Hematopoietic multipotent progenitor cell treated with erythropoietin and hydrocortisone succinate and interleukin-3 and kit ligand, for 4 days (in vitro differentiated cells): ENCODE results near the gene AATF.
A peak's percentile ranks its signal among the peaks of the same experiment; 100 is the strongest.

ENCODE experiments used
- DNase-seq: peaks from one replicate; pipeline ENCODE4 v3.0.0-alpha.2; 2015

AATF gene

DNA sequence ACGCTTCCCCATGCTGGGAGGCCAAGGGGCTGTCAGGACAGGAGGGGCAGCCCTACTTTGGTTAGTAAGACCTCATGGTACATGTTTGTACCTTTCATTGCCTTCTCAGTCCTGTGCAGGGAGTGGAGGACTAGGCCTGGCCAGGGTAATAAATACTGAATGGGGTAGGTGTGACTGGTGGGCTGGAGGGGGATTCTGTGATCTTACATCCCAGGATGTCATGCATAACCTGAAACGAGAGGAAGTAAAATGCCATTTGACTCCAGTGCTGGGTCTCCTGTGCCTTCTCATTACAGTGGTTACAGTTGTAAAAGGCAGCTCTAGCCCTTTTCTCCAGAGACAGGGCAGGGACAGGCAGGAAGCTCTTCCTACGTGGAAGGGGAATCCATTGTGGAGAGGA, 138.2 kb downstream of the AATF start:
- no peak for DNase-seq

DNA sequence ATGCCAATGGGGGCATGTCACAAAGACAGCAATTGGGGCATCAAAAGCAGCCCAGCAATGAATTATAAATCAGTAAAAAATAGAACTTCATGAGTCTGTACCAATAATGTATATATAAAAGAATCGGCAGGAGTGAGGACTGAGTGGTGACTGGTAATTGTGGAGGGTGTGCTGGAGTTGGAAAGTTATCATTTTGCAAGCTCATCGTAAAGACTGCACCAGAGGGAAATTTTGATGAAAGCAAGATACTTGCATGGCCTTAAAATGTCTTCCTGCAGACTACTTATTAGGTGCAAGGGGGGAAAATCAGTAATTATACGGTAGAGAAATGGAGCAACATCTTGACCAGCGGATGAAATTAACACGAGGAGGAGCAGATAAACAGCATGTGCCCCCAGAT, 138.9 kb downstream of the AATF start:
- no peak for DNase-seq

DNA sequence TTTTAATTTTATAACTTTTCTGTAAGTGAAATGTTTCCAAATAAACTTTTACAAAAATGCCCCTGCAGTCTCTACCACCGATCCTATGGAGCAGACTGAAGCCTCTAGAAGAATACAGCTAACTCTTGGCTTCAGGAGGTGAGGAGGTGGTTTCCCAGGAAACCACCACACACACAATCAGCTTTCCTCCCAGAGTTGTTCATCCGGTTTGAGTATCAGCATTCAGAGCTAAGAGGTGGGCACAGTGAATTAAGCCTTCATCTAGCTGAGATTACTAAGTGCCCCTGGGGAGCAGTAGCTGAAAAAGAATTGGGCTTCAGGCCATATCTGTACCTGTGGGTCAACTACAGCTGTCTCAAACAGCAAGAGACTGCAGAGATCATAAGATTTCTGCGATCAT, 139.7 kb downstream of the AATF start:
- DNase-seq: no peak

DNA sequence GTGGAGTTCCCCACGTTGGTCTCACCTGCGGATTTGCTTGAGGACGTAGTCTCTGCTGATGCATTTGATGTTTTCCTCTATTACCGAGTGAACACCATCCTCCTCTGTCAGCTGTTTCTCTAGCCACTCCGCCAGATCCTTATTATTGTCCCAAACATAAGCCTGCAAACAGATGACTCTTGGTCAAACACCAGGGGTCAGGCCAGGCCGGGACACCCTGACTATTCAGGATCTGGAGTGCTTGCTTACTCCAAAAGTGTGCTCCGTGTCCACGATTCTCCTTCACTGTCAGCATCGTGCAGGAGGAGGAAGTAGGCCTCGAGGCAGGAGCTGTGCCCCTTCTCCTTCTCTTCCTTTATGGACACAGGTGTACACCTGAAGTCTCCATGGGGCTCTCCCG, 140.2 kb downstream of the AATF start:
- no peak for DNase-seq

DNA sequence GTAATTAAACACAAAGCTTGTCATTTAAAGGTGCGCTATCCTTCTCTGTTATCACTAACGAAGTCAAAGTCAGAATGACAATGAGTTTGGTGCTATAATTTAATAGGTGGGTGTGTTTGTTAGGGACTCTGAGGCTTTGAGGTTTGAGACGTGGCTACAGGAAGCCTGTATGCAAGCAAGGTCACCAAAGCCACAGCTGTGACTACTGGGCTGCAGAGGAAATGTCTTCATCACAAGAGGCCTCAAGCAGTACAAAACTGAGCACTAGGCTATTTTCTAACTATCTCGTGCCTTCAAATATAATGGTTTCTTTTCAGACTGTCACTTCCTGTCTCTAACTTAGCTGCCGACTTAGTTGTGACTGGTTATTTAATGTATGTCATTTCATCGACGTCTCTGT, 141.2 kb downstream of the AATF start:
- peak; percentile 89 for DNase-seq

DNA sequence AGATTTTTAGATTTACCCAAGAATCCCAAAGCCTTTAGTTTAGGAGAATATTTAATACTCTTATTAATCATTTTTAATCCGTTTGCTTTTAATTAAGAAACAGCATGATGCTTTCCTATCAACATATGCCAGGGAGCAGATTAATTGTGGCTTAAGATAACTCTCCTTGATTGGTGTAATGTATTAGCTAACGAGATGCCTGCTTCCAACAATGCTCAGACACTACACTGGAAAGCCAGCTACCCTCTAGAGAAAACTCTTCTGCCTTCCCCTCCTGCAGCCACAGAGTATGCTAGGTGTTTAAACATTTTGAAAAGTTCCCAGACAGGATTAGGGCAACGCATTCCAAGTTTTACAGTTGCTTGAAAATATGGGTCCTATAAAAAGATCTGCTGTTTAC, 142.2 kb downstream of the AATF start:
- peak; percentile 14 for DNase-seq

DNA sequence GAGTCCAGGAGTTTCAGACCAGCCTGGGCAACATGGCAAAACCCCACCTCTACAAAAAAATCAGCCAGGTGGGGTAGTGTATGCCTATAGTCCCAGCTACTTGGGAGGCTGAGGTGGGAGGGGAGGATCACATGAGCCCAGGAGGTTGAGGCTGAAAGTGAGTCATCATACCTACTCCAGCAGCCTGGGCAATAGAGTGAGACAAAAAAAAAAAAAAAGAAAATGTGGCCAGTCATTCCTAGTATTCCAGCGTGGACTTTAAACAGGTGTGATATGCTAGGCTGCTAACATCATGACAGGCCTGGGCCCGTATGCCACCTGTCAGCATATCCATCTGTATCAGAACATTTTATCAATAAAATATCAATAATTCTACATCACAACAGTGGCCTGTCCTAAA, 143.3 kb downstream of the AATF start:
- DNase-seq: no peak

DNA sequence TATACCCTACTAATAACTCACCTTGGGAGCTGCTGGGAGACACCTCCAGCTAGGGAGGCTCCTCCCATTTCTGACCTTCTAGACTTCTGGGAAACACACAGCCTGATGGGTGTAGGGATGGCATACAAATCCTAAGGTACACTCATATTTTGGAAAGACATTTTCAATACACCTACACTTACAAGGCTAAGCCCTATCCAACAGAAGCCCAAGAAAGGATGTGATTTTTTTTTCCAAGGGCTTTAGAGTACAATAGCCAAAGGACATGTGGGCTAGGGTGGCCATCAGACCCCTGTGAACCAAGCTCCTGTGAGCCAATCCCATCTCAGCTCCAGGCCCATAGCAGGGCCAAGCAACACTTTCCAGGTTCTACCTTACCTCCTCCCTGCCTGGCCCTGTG, 143.9 kb downstream of the AATF start:
- DNase-seq: no peak

DNA sequence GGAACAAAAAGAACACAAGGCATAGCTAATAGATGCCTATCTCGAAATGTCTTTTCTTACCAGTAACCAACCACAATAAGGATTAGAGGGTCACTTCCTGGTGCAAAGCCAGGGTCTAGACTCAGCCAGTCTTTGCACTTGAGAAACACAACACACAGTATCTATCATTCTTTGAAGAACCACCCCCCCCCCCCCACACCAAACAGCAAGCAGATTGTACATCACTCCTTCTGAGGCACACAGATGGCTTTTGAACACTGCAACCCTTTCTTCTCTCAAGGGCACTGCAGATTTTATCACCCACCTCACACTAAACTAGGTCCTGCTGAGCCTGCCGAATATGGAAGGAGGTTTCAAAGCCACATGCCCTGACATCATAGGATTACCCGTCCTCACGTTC, 145.6 kb downstream of the AATF start:
- peak; percentile 21 for DNase-seq

DNA sequence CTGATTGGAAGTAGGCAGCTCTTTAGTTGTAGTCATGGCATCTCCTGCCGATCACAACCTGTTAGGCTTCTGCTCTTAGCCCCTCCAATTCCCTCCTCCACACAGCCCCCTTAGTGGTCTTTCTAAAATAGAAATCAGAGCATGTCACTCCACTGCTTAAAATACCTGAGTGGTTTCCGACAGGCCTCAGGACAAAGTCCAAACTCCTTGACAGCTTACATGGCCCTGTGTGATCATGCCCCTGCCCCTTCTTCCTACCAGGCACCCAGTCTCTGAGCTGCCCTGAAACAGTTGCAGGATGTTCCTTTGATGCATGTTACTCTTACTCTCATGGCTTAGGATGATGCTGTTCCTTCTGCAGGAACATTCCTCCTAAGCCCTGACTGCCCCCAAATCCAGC, 147.3 kb downstream of the AATF start:
- no peak for DNase-seq

DNA sequence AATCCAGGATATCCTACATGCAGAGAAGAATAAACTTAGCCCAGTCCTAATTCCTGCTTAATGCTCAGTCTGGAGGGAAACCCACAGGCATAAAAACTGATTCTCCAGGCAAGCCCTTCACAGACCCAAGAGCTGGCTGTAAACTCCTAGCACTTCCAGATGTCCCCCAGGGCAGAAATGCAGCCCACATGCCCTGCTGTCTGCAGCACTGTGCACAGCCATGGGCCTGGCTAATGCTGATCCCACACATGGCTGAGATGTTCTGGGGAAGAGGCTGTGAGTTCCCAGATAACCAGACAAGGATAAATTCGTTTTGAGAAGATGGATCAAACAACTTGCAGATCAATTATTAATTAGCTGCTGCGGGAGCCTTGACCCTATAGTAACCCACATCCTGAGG, 148.4 kb downstream of the AATF start:
- no peak for DNase-seq

DNA sequence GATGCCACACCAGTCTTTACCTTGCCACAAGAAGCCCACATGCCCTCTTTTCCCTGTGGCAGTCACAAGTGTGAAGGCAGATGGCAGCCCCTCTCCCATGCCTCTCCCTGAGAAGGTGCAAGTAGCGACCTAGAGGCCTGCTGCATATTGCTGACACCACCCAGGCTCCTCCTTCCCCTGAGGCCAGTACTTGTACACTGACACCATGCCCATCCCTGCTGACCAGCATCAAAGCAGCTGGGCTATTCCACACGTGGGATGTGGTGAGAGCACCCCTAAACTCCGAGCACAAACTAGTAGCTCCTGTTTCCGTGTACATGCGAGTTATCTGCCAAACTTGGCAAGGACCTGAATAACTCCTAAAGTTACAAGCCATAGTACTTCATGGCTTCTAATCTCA, 149.4 kb downstream of the AATF start:
- DNase-seq: no peak

DNA sequence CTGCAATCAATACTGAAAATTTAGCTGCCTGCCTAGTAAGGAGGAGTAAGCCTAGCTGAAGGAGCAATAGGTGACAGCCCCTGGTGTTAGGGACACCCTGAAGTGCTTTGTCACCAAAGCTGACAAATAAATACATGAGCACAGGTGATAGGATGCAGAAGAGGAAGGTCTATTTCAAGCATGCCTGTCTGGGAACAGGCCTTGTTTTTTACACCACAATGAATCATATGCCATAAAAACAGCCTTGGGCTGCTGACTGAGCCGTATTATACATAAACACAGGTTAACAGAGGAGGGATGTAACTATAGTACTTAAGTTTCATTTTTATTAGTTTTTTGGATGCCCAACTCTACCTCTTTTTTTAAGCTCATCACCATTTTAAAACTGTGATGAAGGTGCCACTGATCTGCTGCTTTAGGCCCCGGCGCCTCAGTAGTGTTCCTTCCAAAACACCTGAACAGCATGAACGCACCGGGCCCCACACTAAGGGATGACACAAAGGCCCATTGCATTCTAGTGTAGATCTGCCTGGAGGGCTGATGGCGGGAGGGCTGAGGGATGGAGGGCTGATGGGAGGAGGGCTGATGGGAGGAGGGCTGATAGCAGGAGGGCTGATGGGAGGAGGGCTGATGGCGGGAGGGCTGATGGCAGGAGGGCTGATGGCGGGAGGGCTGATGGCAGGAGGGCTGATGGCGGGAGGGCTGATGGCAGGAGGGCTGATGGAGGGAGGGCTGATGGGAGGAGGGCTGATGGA, 150.3 kb downstream of the AATF start:
- no peak for DNase-seq

DNA sequence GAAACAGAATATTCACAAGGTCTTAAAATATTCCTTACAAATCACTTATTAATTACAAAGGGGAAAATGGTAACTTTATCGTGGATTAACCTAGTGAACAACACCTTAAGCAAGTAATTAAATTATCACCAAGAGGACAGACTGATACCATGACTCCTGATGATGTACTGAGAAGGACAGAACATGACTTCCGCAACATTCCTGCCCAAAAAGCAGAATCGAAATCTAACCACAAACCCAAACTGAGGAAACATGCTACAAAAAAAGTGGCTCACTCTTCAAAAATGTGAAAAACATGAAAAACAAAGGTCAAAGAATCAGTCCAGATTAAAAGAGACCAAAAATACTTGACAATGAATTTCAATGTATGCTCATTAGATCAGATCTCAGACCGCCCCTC, 151.5 kb downstream of the AATF start:
- DNase-seq: no peak

DNA sequence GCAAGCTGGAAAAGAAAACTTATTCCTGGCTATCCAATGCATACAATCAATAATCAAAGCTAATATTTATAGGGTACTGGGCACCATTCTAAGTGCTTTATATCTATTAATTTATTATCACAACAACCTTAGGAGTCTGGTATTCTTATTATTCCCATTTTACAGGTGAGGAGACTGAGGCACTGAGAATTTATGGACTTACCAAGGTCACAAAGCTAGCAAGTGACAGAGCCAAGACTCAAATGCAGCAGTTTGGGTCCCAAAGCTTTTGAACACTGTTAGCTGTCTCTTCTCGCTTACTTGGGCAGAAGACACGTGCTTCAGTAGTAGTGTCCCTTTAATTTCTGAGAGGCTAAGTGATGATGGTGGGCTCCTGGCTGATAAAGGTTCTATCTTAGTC, 152.6 kb downstream of the AATF start:
- DNase-seq: no peak

DNA sequence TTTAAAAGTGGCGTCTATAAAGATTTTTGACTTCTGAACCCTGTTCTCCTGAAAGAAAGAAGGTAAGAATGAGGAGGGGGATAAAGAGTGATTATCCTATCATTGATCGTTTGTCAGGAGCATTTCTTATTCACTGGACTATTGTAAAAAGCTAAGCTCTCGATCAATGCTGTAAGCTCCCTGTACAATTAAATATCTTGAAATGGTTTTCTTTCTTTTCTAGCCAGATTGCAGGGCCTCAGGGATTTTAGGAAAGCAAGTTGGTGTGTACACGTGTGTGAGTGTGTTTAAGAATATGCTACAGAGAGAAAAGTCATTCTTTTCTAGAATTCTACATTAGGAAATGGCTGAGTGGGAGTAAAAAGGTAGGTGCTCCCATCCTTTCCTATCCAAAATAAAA, 154.5 kb downstream of the AATF start:
- no peak for DNase-seq

DNA sequence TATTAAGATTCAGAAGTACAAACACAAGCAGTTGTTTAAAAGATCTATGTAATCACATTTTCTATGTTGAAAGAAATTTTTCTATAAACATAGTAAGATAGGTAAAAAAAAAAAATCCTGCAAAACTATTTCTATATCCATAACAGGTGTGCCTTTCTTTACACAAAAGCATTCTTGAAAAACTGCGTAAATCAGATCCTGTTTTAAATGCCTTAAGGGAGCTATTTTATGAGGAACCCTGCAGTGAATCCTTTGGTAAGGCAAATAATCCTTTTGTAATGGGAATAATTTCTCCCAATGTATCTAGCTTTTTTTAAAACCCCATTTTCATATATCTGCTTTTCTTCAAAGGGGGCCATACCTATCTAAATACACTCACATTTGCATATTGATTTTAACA, 157.3 kb downstream of the AATF start:
- no peak for DNase-seq
